ENCODE data around the gene UCN2. TPM values are rescaled to one million over a fixed set of nuclear protein-coding genes. Genes with fewer than 3 reads are reported as not detected.

Gene UCN2
- total and polyA plus RNA-seq, 9 of the 15 experiments (the other 6 are each of a cell fraction or from before 2014, with no cell fraction given), result 0.08 to 0.11 TPM; not detected in 7

DNA sequence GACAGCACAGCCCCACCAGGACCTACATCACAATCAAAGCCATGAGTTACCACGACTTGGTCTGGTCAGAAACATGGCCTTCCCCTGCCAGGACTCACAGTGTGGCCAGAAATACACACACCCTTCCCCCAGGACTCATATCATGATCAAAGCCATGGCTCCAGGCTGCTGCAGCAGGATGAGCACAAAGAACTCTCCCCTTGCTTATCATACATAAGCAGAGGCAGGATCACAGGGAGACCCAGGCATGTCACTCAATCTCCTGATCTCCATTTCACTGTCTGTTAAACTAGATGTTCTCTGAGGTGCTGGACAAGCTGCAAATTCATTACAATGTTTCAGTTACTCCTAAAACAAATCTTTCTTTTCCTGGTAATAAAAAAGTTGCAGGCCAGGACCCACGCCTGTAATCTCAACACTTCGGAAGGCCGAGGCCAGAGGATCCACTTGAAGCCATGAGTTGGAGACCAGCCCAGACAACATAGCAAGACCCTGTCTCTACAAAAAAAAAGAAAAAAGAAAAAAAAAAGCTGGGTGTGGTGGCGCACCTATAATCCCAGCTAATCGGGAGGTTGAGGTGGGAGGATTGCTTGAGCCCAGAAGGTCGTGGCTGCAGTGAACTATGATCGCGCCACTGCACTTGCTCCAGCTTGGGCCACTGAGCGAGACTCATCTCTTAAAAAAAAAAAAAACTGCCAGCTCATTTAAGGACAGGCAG lies 8.2 kb downstream of the UCN2 start (continued):
- TF ChIP-seq HNRNPK (IDR thresholded peaks at IDR 0.05; ENCODE audit: low read depth, low read length, poor library complexity, severe bottlenecking), result no peak
- TF ChIP-seq SMAD3 (CRISPR knock-in tag; conservative IDR thresholded peaks at IDR 0.05), result no peak
- no peak for TF ChIP-seq SMAD2 (IDR thresholded peaks at IDR 0.05; ENCODE audit: low read depth, low read length)
- TF ChIP-seq, protein P1, sequence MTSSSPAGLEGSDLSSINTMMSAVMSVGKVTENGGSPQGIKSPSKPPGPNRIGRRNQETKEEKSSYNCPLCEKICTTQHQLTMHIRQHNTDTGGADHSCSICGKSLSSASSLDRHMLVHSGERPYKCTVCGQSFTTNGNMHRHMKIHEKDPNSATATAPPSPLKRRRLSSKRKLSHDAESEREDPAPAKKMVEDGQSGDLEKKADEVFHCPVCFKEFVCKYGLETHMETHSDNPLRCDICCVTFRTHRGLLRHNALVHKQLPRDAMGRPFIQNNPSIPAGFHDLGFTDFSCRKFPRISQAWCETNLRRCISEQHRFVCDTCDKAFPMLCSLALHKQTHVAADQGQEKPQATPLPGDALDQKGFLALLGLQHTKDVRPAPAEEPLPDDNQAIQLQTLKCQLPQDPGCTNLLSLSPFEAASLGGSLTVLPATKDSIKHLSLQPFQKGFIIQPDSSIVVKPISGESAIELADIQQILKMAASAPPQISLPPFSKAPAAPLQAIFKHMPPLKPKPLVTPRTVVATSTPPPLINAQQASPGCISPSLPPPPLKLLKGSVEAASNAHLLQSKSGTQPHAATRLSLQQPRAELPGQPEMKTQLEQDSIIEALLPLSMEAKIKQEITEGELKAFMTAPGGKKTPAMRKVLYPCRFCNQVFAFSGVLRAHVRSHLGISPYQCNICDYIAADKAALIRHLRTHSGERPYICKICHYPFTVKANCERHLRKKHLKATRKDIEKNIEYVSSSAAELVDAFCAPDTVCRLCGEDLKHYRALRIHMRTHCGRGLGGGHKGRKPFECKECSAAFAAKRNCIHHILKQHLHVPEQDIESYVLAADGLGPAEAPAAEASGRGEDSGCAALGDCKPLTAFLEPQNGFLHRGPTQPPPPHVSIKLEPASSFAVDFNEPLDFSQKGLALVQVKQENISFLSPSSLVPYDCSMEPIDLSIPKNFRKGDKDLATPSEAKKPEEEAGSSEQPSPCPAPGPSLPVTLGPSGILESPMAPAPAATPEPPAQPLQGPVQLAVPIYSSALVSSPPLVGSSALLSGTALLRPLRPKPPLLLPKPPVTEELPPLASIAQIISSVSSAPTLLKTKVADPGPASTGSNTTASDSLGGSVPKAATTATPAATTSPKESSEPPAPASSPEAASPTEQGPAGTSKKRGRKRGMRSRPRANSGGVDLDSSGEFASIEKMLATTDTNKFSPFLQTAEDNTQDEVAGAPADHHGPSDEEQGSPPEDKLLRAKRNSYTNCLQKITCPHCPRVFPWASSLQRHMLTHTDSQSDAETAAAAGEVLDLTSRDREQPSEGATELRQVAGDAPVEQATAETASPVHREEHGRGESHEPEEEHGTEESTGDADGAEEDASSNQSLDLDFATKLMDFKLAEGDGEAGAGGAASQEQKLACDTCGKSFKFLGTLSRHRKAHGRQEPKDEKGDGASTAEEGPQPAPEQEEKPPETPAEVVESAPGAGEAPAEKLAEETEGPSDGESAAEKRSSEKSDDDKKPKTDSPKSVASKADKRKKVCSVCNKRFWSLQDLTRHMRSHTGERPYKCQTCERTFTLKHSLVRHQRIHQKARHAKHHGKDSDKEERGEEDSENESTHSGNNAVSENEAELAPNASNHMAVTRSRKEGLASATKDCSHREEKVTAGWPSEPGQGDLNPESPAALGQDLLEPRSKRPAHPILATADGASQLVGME (CRISPR knock-in tag; IDR thresholded peaks at IDR 0.05), result no peak
- TF ChIP-seq, protein P2, sequence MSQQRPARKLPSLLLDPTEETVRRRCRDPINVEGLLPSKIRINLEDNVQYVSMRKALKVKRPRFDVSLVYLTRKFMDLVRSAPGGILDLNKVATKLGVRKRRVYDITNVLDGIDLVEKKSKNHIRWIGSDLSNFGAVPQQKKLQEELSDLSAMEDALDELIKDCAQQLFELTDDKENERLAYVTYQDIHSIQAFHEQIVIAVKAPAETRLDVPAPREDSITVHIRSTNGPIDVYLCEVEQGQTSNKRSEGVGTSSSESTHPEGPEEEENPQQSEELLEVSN (IDR thresholded peaks at IDR 0.05; ENCODE audit: borderline replicate concordance in 1 of 2, extremely low read depth in 1 of 2, insufficient read depth in 1 of 2, insufficient read length in 1 of 2, low read depth in 1 of 2, low read length in 1 of 2, poor library complexity in 1 of 2, severe bottlenecking in 1 of 2), result no peak
- TF ChIP-seq CAMTA2 (CRISPR knock-in tag; conservative IDR thresholded peaks at IDR 0.05), result no peak
- TF ChIP-seq, protein P3, sequence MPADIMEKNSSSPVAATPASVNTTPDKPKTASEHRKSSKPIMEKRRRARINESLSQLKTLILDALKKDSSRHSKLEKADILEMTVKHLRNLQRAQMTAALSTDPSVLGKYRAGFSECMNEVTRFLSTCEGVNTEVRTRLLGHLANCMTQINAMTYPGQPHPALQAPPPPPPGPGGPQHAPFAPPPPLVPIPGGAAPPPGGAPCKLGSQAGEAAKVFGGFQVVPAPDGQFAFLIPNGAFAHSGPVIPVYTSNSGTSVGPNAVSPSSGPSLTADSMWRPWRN (IDR thresholded peaks at IDR 0.05; ENCODE audit: low read depth), result no peak
- no peak for TF ChIP-seq ZNF507 (tag; conservative IDR thresholded peaks at IDR 0.05)
- peak; percentile 66; the same call in 1 of the 2 replicates for TF ChIP-seq KLF16 (IDR thresholded peaks at IDR 0.05)
- TF ChIP-seq U2AF1 (optimal IDR thresholded peaks at IDR 0.05; ENCODE audit: low read depth, low read length), result no peak
- no peak for TF ChIP-seq NBN (IDR thresholded peaks at IDR 0.05; ENCODE audit: low read depth)
- TF ChIP-seq NFYB (IDR thresholded peaks at IDR 0.05; ENCODE audit: extremely low read depth, insufficient read length), result no peak
- no peak for TF ChIP-seq BRCA1 (IDR thresholded peaks at IDR 0.05)
- no peak for TF ChIP-seq BRCA1 (CRISPR knock-in tag; IDR thresholded peaks at IDR 0.05)
- no peak for TF ChIP-seq ZNF263 (CRISPR knock-in tag; IDR thresholded peaks at IDR 0.05; ENCODE audit: borderline replicate concordance)
- TF ChIP-seq, protein P4, sequence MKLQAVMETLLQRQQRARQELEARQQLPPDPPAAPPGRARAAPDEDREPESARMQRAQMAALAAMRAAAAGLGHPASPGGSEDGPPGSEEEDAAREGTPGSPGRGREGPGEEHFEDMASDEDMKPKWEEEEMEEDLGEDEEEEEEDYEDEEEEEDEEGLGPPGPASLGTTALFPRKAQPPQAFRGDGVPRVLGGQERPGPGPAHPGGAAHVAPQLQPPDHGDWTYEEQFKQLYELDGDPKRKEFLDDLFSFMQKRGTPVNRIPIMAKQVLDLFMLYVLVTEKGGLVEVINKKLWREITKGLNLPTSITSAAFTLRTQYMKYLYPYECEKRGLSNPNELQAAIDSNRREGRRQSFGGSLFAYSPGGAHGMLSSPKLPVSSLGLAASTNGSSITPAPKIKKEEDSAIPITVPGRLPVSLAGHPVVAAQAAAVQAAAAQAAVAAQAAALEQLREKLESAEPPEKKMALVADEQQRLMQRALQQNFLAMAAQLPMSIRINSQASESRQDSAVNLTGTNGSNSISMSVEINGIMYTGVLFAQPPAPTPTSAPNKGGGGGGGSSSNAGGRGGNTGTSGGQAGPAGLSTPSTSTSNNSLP (IDR thresholded peaks at IDR 0.05; ENCODE audit: borderline replicate concordance, low read depth, low read length), result 0 out of 2 replicates have a peak, but pooled peaks have one; percentile 32
- peak; percentile 90 for TF ChIP-seq DPF2 (IDR thresholded peaks at IDR 0.05)
- peak in 1 of 2 experiments; percentile 40; a peak in 1 of 4 replicates for TF ChIP-seq HDAC1 (IDR thresholded peaks at IDR 0.05)
- TF ChIP-seq CCAR2 (IDR thresholded peaks at IDR 0.05; ENCODE audit: low read depth, low read length), result no peak
- TF ChIP-seq ZNF146 (CRISPR knock-in tag; IDR thresholded peaks at IDR 0.05; ENCODE audit: unreplicated experiment), result no peak

All from K562 (cell line).